ENCODE results near the gene BRCC3. TPM values are rescaled to one million over a fixed set of nuclear protein-coding genes. Genes with fewer than 3 reads are reported as not detected.

BRCC3 gene
- polyA plus RNA-seq, 1 donor from 2014 or later: 28.1 TPM

GRCh38 chrX:155086202-155086840 lies 15.0 kb downstream of the BRCC3 start:
- H3K27me3 ChIP-seq (ENCODE audit: insufficient read depth, low read depth, low read length): no peaks in the 10 kb centered on the region
- no peak overlapping the region for H3K27ac ChIP-seq (ENCODE audit: low read length)
- H3K9me2 ChIP-seq (ENCODE audit: insufficient read depth, low read length): no peaks in the 10 kb centered on the region

GRCh38 chrX:155086961-155087735 lies 15.8 kb downstream of the BRCC3 start:
- H3K9me2 ChIP-seq (ENCODE audit: insufficient read depth, low read length): no peaks in the 10 kb centered on the region

More at GRCh38 chrX:155086202-155086840, 15.0 kb downstream of the BRCC3 start:
- Histone ChIP-seq H3K79me2 (replicated peaks; ENCODE audit: insufficient read depth, low read length) (no peaks in the 10 kb centered on the region), H3K4me3 (ENCODE audit: low read length) (no peak overlapping the region), H3K4me2 (ENCODE audit: low read length) (no peak overlapping the region), H3K36me3 (ENCODE audit: insufficient read depth, low read length) (no peaks in the 10 kb centered on the region), H3K9ac (ENCODE audit: low read length) (no peak overlapping the region), H3F3A (ENCODE audit: insufficient read depth, low read length, poor library complexity, severe bottlenecking) (no peaks in the 10 kb centered on the region), H2AFZ (ENCODE audit: low read depth, low read length) (no peak overlapping the region), H3K9me3 (ENCODE audit: low read length) (no peaks in the 10 kb centered on the region), H4K20me1 (ENCODE audit: insufficient read depth) (no peaks in the 10 kb centered on the region)
- TF ChIP-seq EP300 (conservative IDR thresholded peaks at IDR 0.05; ENCODE audit: poor library complexity, severe bottlenecking) (no peak), POLR2AphosphoS5 (IDR thresholded peaks at IDR 0.05) (no peak)
- TF ChIP-seq, protein P1, sequence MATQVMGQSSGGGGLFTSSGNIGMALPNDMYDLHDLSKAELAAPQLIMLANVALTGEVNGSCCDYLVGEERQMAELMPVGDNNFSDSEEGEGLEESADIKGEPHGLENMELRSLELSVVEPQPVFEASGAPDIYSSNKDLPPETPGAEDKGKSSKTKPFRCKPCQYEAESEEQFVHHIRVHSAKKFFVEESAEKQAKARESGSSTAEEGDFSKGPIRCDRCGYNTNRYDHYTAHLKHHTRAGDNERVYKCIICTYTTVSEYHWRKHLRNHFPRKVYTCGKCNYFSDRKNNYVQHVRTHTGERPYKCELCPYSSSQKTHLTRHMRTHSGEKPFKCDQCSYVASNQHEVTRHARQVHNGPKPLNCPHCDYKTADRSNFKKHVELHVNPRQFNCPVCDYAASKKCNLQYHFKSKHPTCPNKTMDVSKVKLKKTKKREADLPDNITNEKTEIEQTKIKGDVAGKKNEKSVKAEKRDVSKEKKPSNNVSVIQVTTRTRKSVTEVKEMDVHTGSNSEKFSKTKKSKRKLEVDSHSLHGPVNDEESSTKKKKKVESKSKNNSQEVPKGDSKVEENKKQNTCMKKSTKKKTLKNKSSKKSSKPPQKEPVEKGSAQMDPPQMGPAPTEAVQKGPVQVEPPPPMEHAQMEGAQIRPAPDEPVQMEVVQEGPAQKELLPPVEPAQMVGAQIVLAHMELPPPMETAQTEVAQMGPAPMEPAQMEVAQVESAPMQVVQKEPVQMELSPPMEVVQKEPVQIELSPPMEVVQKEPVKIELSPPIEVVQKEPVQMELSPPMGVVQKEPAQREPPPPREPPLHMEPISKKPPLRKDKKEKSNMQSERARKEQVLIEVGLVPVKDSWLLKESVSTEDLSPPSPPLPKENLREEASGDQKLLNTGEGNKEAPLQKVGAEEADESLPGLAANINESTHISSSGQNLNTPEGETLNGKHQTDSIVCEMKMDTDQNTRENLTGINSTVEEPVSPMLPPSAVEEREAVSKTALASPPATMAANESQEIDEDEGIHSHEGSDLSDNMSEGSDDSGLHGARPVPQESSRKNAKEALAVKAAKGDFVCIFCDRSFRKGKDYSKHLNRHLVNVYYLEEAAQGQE (IDR thresholded peaks at IDR 0.05; ENCODE audit: borderline replicate concordance): no peak

More at GRCh38 chrX:155086961-155087735, 15.8 kb downstream of the BRCC3 start:
- no peaks in the 10 kb centered on the region for H3K79me2 ChIP-seq (replicated peaks; ENCODE audit: insufficient read depth, low read length)
- no peak overlapping the region for H3K9ac ChIP-seq (ENCODE audit: low read length)
- no peak overlapping the region for H3K4me2 ChIP-seq (ENCODE audit: low read length)
- no peak overlapping the region for H3K4me3 ChIP-seq (ENCODE audit: low read length)
- no peaks in the 10 kb centered on the region for H3F3A ChIP-seq (ENCODE audit: insufficient read depth, low read length, poor library complexity, severe bottlenecking)
- H3K27ac ChIP-seq (ENCODE audit: low read length): no peak overlapping the region
- no peaks in the 10 kb centered on the region for H3K36me3 ChIP-seq (ENCODE audit: insufficient read depth, low read length)
- H2AFZ ChIP-seq (ENCODE audit: low read depth, low read length): no peak overlapping the region
- no peaks in the 10 kb centered on the region for H3K9me3 ChIP-seq (ENCODE audit: low read length)
- no peaks in the 10 kb centered on the region for H4K20me1 ChIP-seq (ENCODE audit: insufficient read depth)
- TF ChIP-seq MXI1 (conservative IDR thresholded peaks at IDR 0.05; ENCODE audit: poor library complexity, severe bottlenecking): no peak
- TF ChIP-seq, protein P1 (IDR thresholded peaks at IDR 0.05; ENCODE audit: borderline replicate concordance): no peak
- no peaks in the 10 kb centered on the region for H3K27me3 ChIP-seq (ENCODE audit: insufficient read depth, low read depth, low read length)
